GM12878 (cell line): Measurements from ENCODE around the gene SLC22A3. TPM values are rescaled to one million over a fixed set of nuclear protein-coding genes. Genes with fewer than 3 reads are reported as not detected.

Source experiments
- ATAC-seq: fragments of 200-7000 bp; cut with Tn5 transposase; 3 replicates; pipeline ENCODE4 v1.9.1; 2020; ENCODE audit warnings: mild to moderate bottlenecking, moderate library complexity
- BruUV-seq: library from RNA; stranded (reverse); fragments of 400-500 nt; replicated peaks from 2 replicates; lab custom pipeline; 2021; lab: Mats Ljungman, UMichigan
- CTCF ChIA-PET: fragments of 300-600 bp; sonication (Branson Sonifier 250); formaldehyde crosslinking; extraction: SDS; loops from one replicate; lab custom pipeline; 2021; ENCODE audit warnings: inconsistent platforms; lab: Yijun Ruan, JAX
- POLR2A ChIA-PET: fragments of 350-600 bp; formaldehyde crosslinking; extraction: SDS; loops from one replicate; lab custom pipeline; 2021; ENCODE audit warnings: inconsistent platforms; lab: Charles Lee
- RAD21 ChIA-PET: fragments of 300-600 bp; sonication (Branson Sonifier 250); formaldehyde crosslinking; loops from one replicate; lab custom pipeline; 2023; ENCODE audit warnings: antibody characterized with exemption; ENCODE audit not compliant: unreplicated experiment; lab: Charles Lee
- SMC1A ChIA-PET: fragments of 300-600 bp; sonication (Branson Sonifier 250); formaldehyde crosslinking; loops from one replicate; lab custom pipeline; 2023; ENCODE audit not compliant: unreplicated experiment, uncharacterized antibody; lab: Charles Lee
- DNase-seq: peaks from one replicate; pipeline ENCODE4 v3.0.0-alpha.2; 2011; ENCODE audit warnings: low read depth, low spot score
- FAIRE-seq: peaks from 3 replicates; lab custom pipeline; 2011; peaks lifted over from hg19 to GRCh38; lab: Jason Lieb, UNC
- H2AFZ ChIP-seq: 2 replicates; pipeline ENCODE4 v1.6.0; 2011; ENCODE audit warnings: low read depth, low read length, control low read depth; ENCODE audit not compliant: control insufficient read depth
- H3K27ac ChIP-seq: 2 replicates; pipeline ENCODE4 v1.5.1; 2011; ENCODE audit warnings: control low read depth; ENCODE audit not compliant: control insufficient read depth, insufficient read depth
- H3K27me3 ChIP-seq, 2 experiments: replicated peaks in 1 of 2; 2 replicates each; pipeline versions ENCODE4 v1.6.0 to v1.6.1; 2011; ENCODE audit warnings: low read length in 1 of 2; ENCODE audit not compliant: control insufficient read depth in 2 of 2, insufficient read depth in 2 of 2
- H3K36me3 ChIP-seq, 2 experiments: 2 replicates each; pipeline ENCODE4 v1.5.1; 2011; ENCODE audit warnings: low read length in 1 of 2; ENCODE audit not compliant: control insufficient read depth in 2 of 2, insufficient read depth in 2 of 2
- H3K4me1 ChIP-seq: 2 replicates; pipeline ENCODE4 v1.6.1; 2011; ENCODE audit warnings: mild to moderate bottlenecking, low read length, moderate library complexity, mixed read lengths; ENCODE audit not compliant: control insufficient read depth, insufficient read depth
- H3K4me2 ChIP-seq: 2 replicates; pipeline ENCODE4 v1.6.0; 2011; ENCODE audit warnings: control low read depth; ENCODE audit not compliant: control insufficient read depth, insufficient read depth
- H3K4me3 ChIP-seq: fragments of 200-600 bp; sonication (generic); 2 replicates; pipeline ENCODE4 v1.5.1; 2016
- H3K79me2 ChIP-seq: 2 replicates; pipeline ENCODE4 v1.6.0; 2011; ENCODE audit warnings: low read length; ENCODE audit not compliant: control insufficient read depth, insufficient read depth
- H3K9ac ChIP-seq: 2 replicates; pipeline ENCODE4 v1.8.0; 2011; ENCODE audit warnings: low read length, control low read depth, mixed read lengths; ENCODE audit not compliant: control insufficient read depth, insufficient read depth
- H3K9me3 ChIP-seq: replicated peaks from 3 replicates; pipeline ENCODE4 v1.5.1; 2011; ENCODE audit warnings: mild to moderate bottlenecking, low read length; ENCODE audit not compliant: control insufficient read depth, insufficient read depth
- H4K20me1 ChIP-seq: 2 replicates; pipeline ENCODE4 v1.6.0; 2011; ENCODE audit not compliant: control insufficient read depth, insufficient read depth
- BACH1 ChIP-seq: fragments of 450-650 bp; IDR thresholded peaks from 2 replicates; pipeline ENCODE4 v1.6.1; 2017; ENCODE audit warnings: mild to moderate bottlenecking, borderline replicate concordance
- GABPA ChIP-seq: IDR thresholded peaks from 2 replicates; pipeline ENCODE4 v1.6.1; 2014; ENCODE audit warnings: antibody characterized with exemption, low read depth, mild to moderate bottlenecking, inconsistent platforms
- LARP7 ChIP-seq: fragments of 450-650 bp; IDR thresholded peaks from 2 replicates; pipeline ENCODE4 v1.6.1; 2017; ENCODE audit warnings: mild to moderate bottlenecking
- RUNX3 ChIP-seq: IDR thresholded peaks from 2 replicates; pipeline ENCODE4 v1.6.1; 2012; ENCODE audit warnings: low read length, inconsistent platforms
- SMARCA5 ChIP-seq: fragments of 450-650 bp; IDR thresholded peaks from 2 replicates; pipeline ENCODE4 v1.6.1; 2017; ENCODE audit warnings: mild to moderate bottlenecking
- STAT3 ChIP-seq: IDR thresholded peaks from 2 replicates; pipeline ENCODE4 v1.6.1; 2011; ENCODE audit warnings: low read depth, low read length, improper control_type of control experiment
- ZBED1 ChIP-seq: IDR thresholded peaks from 2 replicates; pipeline ENCODE4 v1.6.1; 2016; ENCODE audit warnings: borderline replicate concordance
- WGBS: methylation state at CpG from one replicate; pipeline ENCODE4 v1.1.6; 2016; ENCODE audit warnings: low lambda C conversion rate; ENCODE audit not compliant: insufficient replicate concordance, insufficient coverage; ENCODE audit errors: missing lambda C conversion rate; 5-methylcytosine and 5-hydroxymethylcytosine counted together
- in situ Hi-C: fragments of 300-500 bp; cut with MboI; formaldehyde crosslinking; loops from 9 replicates; pipeline ENCODE4 v1.14.3; 2018; ENCODE audit warnings: mixed read lengths
- intact Hi-C: fragments of 100-400 bp; cut with micrococcal nuclease; formaldehyde crosslinking; loops from one replicate; pipeline ENCODE4 v1.14.2; 2022; ENCODE audit not compliant: unreplicated experiment
- polyA plus RNA-seq, 11 experiments: library from polyadenylated mRNA; depleted of rRNA in 4 of 11; unstranded in 6 of 11; stranded (reverse) in 5 of 11; fragments of >200 nt; fragmentation: Nextera tagmentation in 4 of 11; fragmentation: Illumina TruSeq in 1 of 11; extraction: Ambion mirVana in 4 of 11; extraction: Trizol in 1 of 11; gene quantifications; 1 replicate in 1 of 11; 2 replicates in 10 of 11; pipeline versions ENCODE4 v1.2.1 to v1.2.3, GENCODE V29; 2011 to 2016; ENCODE audit warnings: inconsistent platforms in 2 of 11, missing spikeins in 2 of 11, low read depth in 1 of 11
- total RNA-seq, 4 experiments: library from RNA; depleted of rRNA in 3 of 4; stranded (reverse); fragments of >200 nt in 3 of 4; fragmentation: Illumina TruSeq in 1 of 4; extraction: Trizol in 1 of 4; gene quantifications; 2 replicates each; pipeline versions ENCODE4 v1.2.1 to v1.2.3, GENCODE V29; 2013 to 2021
- TF ChIP-seq, protein P1 (sequence below): fragments of 450-650 bp; conservative IDR thresholded peaks from 2 replicates; pipeline ENCODE4 v1.6.1; 2017; ENCODE audit warnings: mild to moderate bottlenecking, moderate library complexity
- TF ChIP-seq, protein P2 (sequence below), 3 experiments: IDR thresholded peaks in 2 of 3; conservative IDR thresholded peaks in 1 of 3; 2 replicates each; pipeline ENCODE4 v1.5.1; 2011; ENCODE audit warnings: low read depth in 3 of 3, low read length in 3 of 3, mild to moderate bottlenecking in 3 of 3, control low read depth in 2 of 3, moderate library complexity in 2 of 3, inconsistent platforms in 1 of 3, mixed read lengths in 1 of 3; ENCODE audit not compliant: control insufficient read depth in 2 of 3, insufficient read depth in 1 of 3; ENCODE audit errors: extremely low read depth in 1 of 3

SLC22A3 gene
- total and polyA plus RNA-seq, 10 of the 15 experiments (the other 5 are each of a cell fraction or from before 2014, with no cell fraction given) = 0.07 to 0.15 TPM; not detected in 8

DNA sequence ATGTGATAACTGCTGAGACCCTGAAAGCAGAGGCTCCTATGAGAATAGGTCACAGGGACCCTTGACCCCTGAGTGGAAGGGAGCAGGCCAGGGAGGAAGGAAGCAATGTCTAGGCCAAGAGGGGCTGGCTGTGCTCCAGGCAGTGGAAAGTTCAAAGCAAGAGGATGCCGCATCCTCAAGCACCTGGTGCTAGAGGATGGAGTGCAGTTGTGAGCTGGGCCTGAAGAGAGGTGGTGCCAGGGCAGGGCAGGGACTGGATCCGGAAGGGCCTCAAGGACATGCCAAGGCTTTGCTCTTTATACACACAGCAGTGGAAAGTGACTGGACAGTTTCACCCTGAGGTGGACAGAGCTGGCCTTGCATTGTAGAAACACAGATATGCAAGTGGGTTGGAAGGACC is 97.0 kb downstream of the SLC22A3 start:
- in situ Hi-C loops (no loop called here), intact Hi-C loops (no loop called here)
- no peaks in the 10 kb centered on the region for H3K4me1 ChIP-seq
- no peaks in the 10 kb centered on the region for H3K79me2 ChIP-seq
- no peak overlapping the region for H2AFZ ChIP-seq
- ChIA-PET POLR2A (no interaction called here), CTCF (no interaction called here), RAD21 (no interaction called here), SMC1A (no interaction called here)
- 42% methylated on average over 2 of the region's 2 CpGs for WGBS
- H3K27ac ChIP-seq = no peak overlapping the region
- no peak overlapping the region for H3K4me3 ChIP-seq
- no peak overlapping the region for H3K9ac ChIP-seq
- TF ChIP-seq ZBED1 (no peak), RUNX3 (no peak), LARP7 (no peak), STAT3 (no peak), GABPA (no peak), SMARCA5 (no peak), BACH1 (no peak)
- TF ChIP-seq, protein P1, sequence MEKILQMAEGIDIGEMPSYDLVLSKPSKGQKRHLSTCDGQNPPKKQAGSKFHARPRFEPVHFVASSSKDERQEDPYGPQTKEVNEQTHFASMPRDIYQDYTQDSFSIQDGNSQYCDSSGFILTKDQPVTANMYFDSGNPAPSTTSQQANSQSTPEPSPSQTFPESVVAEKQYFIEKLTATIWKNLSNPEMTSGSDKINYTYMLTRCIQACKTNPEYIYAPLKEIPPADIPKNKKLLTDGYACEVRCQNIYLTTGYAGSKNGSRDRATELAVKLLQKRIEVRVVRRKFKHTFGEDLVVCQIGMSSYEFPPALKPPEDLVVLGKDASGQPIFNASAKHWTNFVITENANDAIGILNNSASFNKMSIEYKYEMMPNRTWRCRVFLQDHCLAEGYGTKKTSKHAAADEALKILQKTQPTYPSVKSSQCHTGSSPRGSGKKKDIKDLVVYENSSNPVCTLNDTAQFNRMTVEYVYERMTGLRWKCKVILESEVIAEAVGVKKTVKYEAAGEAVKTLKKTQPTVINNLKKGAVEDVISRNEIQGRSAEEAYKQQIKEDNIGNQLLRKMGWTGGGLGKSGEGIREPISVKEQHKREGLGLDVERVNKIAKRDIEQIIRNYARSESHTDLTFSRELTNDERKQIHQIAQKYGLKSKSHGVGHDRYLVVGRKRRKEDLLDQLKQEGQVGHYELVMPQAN = no peak
- TF ChIP-seq, protein P2, sequence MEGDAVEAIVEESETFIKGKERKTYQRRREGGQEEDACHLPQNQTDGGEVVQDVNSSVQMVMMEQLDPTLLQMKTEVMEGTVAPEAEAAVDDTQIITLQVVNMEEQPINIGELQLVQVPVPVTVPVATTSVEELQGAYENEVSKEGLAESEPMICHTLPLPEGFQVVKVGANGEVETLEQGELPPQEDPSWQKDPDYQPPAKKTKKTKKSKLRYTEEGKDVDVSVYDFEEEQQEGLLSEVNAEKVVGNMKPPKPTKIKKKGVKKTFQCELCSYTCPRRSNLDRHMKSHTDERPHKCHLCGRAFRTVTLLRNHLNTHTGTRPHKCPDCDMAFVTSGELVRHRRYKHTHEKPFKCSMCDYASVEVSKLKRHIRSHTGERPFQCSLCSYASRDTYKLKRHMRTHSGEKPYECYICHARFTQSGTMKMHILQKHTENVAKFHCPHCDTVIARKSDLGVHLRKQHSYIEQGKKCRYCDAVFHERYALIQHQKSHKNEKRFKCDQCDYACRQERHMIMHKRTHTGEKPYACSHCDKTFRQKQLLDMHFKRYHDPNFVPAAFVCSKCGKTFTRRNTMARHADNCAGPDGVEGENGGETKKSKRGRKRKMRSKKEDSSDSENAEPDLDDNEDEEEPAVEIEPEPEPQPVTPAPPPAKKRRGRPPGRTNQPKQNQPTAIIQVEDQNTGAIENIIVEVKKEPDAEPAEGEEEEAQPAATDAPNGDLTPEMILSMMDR (IDR thresholded peaks at IDR 0.05 in 2 of 3, conservative IDR thresholded peaks at IDR 0.05 in 1 of 3; ENCODE audit: control insufficient read depth in 2 of 3, extremely low read depth in 1 of 3, insufficient read depth in 1 of 3, low read depth in 3 of 3, low read length in 3 of 3) = no peak
- peaks cover 2% of the 10 kb centered on the region; the same call in 2 of the 3 replicates for H3K9me3 ChIP-seq
- ATAC-seq (no peak), DNase-seq (no peak), FAIRE-seq (no peak)
- no peaks in the 10 kb centered on the region for H3K36me3 ChIP-seq
- no TSS peak for BruUV-seq
- no peak overlapping the region for H3K4me2 ChIP-seq
- no peaks in the 10 kb centered on the region for H3K27me3 ChIP-seq
- no peaks in the 10 kb centered on the region for H4K20me1 ChIP-seq
